ENCODE data around the gene MYO7A. TPM values are rescaled to one million over a fixed set of nuclear protein-coding genes. Genes with fewer than 3 reads are reported as not detected.

MYO7A gene
- total and polyA plus RNA-seq, 2 donors (not counting 1 experiment from before 2014, with no cell fraction given), result 0.03 to 0.07 TPM

- Mint-ChIP-seq H3K27me3 (no peaks in the 10 kb centered on the region), H3K4me1 (no peaks in the 10 kb centered on the region), H3K9me3 (ENCODE audit: insufficient read depth) (no peaks in the 10 kb centered on the region), H3K27ac (no peak overlapping the region), H3K4me3 (no peak overlapping the region)
- WGBS (ENCODE audit: insufficient coverage), result 97% methylated on average over 16 of the region's 16 CpGs
- H2AFZ ChIP-seq (ENCODE audit: insufficient read depth, low read depth, low read length, poor library complexity, severe bottlenecking), result no peak overlapping the region
- POLR2A ChIA-PET, result no interaction called here
- no peak overlapping the region for H3K9ac ChIP-seq (ENCODE audit: low read length)
- H3K4me3 ChIP-seq (ENCODE audit: control extremely low read depth in 1 of 5, extremely low read depth in 1 of 5, insufficient read depth in 1 of 5, low read depth in 2 of 5, low read length in 4 of 5), result no peak overlapping the region
- ATAC-seq (ENCODE audit: low read depth) (no peak), DNase-seq (no peak)
- no peaks in the 10 kb centered on the region for H3K9me3 ChIP-seq (ENCODE audit: control extremely low read depth in 1 of 3, control insufficient read depth in 2 of 3, insufficient read depth in 1 of 3, low read length in 2 of 3)
- TF ChIP-seq CTCF (IDR thresholded peaks at IDR 0.05) (no peak), EZH2 (IDR thresholded peaks at IDR 0.05; ENCODE audit: borderline replicate concordance, insufficient read depth, low read depth, low read length, poor library complexity, severe bottlenecking) (no peak)
- no peaks in the 10 kb centered on the region for H3K36me3 ChIP-seq (replicated peaks in 1 of 2; ENCODE audit: control extremely low read depth in 1 of 2, control insufficient read depth in 1 of 2, extremely low read depth in 1 of 2, insufficient read depth in 2 of 2, low read length in 1 of 2)
- no peaks in the 10 kb centered on the region for H3K27me3 ChIP-seq (replicated peaks in 1 of 4; ENCODE audit: control extremely low read depth in 1 of 4, control insufficient read depth in 3 of 4, insufficient read depth in 4 of 4, low read length in 3 of 4)
- no peak overlapping the region for H3K4me2 ChIP-seq (replicated peaks; ENCODE audit: low read depth, low read length, poor library complexity, severe bottlenecking)
- intact Hi-C loops (cut with micrococcal nuclease), result no loop called here
- no peaks in the 10 kb centered on the region for H4K20me1 ChIP-seq (ENCODE audit: control insufficient read depth, insufficient read depth, low read length, poor library complexity, severe bottlenecking)
- CTCF ChIA-PET, result interaction anchor here (1.0 to 1.7 kb wide), 2 partner anchors 12 to 24 kb away, joined by 4 to 6 read pairs; no protein-coding TSS in a partner anchor
- no peak overlapping the region for H3K27ac ChIP-seq (ENCODE audit: low read length in 2 of 2)
- H3K79me2 ChIP-seq (ENCODE audit: control insufficient read depth, insufficient read depth, low read length), result no peaks in the 10 kb centered on the region
- H3K4me1 ChIP-seq (ENCODE audit: control insufficient read depth in 2 of 2, insufficient read depth in 2 of 2, low read length in 2 of 2), result no peaks in the 10 kb centered on the region
Observed at GRCh38 chr11:77115181-77115611, 12.8 kb upstream of the MYO7A start.

- Histone ChIP-seq H3K79me2 (ENCODE audit: control insufficient read depth, insufficient read depth, low read length) (no peaks in the 10 kb centered on the region), H4K20me1 (ENCODE audit: control insufficient read depth, insufficient read depth, low read length, poor library complexity, severe bottlenecking) (no peaks in the 10 kb centered on the region), H2AFZ (ENCODE audit: insufficient read depth, low read depth, low read length, poor library complexity, severe bottlenecking) (no peak overlapping the region), H3K9ac (ENCODE audit: low read length) (no peak overlapping the region), H3K27ac (ENCODE audit: low read length in 2 of 2) (no peak overlapping the region), H3K27me3 (replicated peaks in 1 of 4; ENCODE audit: control extremely low read depth in 1 of 4, control insufficient read depth in 3 of 4, insufficient read depth in 4 of 4, low read length in 3 of 4) (no peaks in the 10 kb centered on the region), H3K4me2 (replicated peaks; ENCODE audit: low read depth, low read length, poor library complexity, severe bottlenecking) (no peak overlapping the region), H3K9me3 (ENCODE audit: control extremely low read depth in 1 of 3, control insufficient read depth in 2 of 3, insufficient read depth in 1 of 3, low read length in 2 of 3) (no peaks in the 10 kb centered on the region), H3K4me1 (ENCODE audit: control insufficient read depth in 2 of 2, insufficient read depth in 2 of 2, low read length in 2 of 2) (no peaks in the 10 kb centered on the region), H3K36me3 (replicated peaks in 1 of 2; ENCODE audit: control extremely low read depth in 1 of 2, control insufficient read depth in 1 of 2, extremely low read depth in 1 of 2, insufficient read depth in 2 of 2, low read length in 1 of 2) (no peaks in the 10 kb centered on the region), H3K4me3 (ENCODE audit: control extremely low read depth in 1 of 5, extremely low read depth in 1 of 5, insufficient read depth in 1 of 5, low read depth in 2 of 5, low read length in 4 of 5) (no peak overlapping the region)
- POLR2A ChIA-PET, result no interaction called here
- Mint-ChIP-seq H3K4me1 (no peaks in the 10 kb centered on the region), H3K9me3 (ENCODE audit: insufficient read depth) (no peaks in the 10 kb centered on the region), H3K27ac (no peak overlapping the region), H3K4me3 (no peak overlapping the region), H3K27me3 (no peaks in the 10 kb centered on the region)
- TF ChIP-seq CTCF (IDR thresholded peaks at IDR 0.05) (no peak), EZH2 (IDR thresholded peaks at IDR 0.05; ENCODE audit: borderline replicate concordance, insufficient read depth, low read depth, low read length, poor library complexity, severe bottlenecking) (no peak)
- ATAC-seq (ENCODE audit: low read depth), result no peak
- WGBS (ENCODE audit: insufficient coverage), result 96% methylated on average over 13 of the region's 15 CpGs
- intact Hi-C loops (cut with micrococcal nuclease), result no loop called here
- CTCF ChIA-PET, result interaction anchor here (1.7 kb wide), 1 partner anchor 11 kb away, joined by 6 read pairs; no protein-coding TSS in a partner anchor
- DNase-seq, result no peak
Observed at GRCh38 chr11:77115956-77116355, 12.1 kb upstream of the MYO7A start.
